GM21619 (cell line): ENCODE measurements around the gene ERG.

ENCODE experiments used
- ATAC-seq: cut with Tn5 transposase; IDR thresholded peaks from one replicate; pipeline ENCODE4 v1.9.1; 2021; ENCODE audit not compliant: unreplicated experiment

Gene ERG

GRCh38 chr21:38438462-38438893 lies 59.8 kb downstream of the ERG start:
- ATAC-seq: no peak

DNA sequence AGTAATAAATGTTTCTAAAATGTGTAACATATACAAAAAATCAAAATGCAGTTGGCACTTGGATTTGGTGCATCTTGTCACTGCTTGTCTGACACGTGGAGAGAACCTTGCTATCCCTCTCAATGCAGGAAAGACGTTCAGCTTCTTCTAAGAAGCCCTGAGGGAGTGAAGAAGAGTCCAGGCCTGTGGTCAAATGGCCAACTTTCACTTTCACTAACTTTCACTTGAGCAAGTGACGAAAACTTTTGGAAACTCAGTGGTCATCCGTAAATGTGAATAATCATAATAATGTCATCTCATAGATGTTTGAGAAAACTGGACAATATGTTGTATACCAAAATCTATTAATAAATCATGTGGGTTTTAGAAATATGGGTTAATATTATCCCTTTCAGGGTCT lies 61.9 kb downstream of the ERG start:
- no peak for ATAC-seq

DNA sequence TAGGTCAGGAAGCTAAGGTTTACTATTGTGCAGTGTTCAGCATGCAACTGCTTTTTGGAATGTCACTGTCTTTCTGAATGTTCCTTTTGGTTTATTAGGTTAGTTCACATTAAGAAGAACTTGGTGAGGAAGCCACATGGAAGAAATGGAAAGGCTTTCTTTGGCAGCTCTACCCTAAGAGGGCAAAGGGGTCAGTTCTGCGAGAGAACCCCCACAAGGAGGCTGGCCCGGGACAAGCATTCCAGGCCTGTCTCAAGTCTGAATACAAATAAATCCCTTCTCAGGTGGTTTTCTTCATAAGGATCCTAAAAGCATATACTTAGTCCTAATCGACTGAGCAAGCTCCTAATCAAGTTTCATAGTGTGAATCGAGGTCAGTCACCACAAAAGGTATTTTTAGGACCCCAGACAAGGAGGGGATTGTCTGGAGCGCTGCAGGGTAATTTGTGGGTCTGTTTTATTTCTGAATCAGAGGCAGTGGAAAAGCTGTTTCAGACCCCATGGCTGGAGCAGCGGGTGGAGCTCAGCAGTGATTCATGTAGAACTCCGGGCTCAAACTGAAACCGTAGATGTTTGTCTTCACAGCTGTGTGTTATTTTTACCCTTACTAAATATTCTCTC lies 63.3 kb downstream of the ERG start:
- ATAC-seq: no peak

GRCh38 chr21:38433471-38433870 lies 64.8 kb downstream of the ERG start:
- no peak for ATAC-seq

- ATAC-seq: no peak
These were observed 67.8 kb downstream of the ERG start for GRCh38 chr21:38430401-38430984.

GRCh38 chr21:38429011-38429410 lies 69.3 kb downstream of the ERG start:
- no peak for ATAC-seq

DNA sequence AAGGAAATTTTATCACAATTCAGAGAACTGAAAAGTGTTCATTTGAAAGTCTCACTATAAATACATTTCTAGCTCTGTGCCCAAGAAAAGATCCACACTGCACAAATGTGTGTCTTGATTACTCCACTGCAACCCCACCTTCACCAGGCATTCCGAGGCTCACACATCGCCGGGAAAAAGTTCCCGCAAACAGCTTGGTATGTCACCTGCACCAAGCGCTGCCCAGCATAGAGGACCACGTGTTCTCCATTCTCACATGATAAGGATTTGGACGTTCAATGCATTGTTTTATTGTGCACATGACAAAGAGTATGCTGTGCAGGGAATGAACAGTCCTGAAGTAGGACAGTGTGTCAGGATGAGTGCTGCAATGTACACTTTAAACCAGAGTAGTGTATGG lies 70.1 kb downstream of the ERG start:
- no peak for ATAC-seq

DNA sequence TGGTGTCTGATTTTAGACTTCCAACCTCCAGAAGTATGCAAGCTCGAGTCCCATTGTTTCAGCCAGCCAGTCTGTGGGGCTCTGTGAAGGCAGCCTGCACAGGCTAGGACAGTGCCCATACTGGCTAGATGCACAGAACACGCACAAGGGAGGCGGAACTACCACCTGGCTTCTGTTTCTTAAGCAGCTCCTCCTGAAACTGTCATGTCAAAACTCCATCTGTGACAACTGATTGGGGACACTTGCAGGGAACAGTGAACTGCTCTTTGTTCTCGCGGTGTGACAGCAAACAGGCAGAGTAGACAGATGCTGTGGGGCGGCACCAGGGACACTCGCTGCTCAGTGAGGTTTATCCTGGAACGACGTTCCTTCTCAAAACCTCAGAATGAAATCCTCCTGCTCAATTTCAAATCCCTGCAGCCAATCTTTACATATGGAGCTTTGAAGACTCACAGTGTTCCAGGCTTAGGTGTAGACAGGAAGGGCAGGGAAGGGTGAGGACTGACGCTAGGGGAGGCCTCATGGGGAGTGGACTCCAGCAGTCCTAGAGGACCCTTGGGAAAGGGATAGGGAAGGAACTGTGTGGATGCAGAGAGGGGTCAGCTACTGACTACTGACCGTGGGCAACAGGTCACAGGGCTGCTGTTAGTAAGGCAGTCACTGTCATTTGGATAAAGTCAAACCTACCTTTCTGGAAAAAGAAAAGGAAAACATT lies 73.8 kb downstream of the ERG start:
- ATAC-seq: no peak

GRCh38 chr21:38422082-38422481 lies 76.2 kb downstream of the ERG start:
- no peak for ATAC-seq

GRCh38 chr21:38420140-38420539 lies 78.1 kb downstream of the ERG start:
- ATAC-seq: no peak

- no peak for ATAC-seq
These were observed 80.6 kb downstream of the ERG start for GRCh38 chr21:38417726-38418125.

- ATAC-seq: no peak
These were observed 81.5 kb downstream of the ERG start for GRCh38 chr21:38416791-38417190.

DNA sequence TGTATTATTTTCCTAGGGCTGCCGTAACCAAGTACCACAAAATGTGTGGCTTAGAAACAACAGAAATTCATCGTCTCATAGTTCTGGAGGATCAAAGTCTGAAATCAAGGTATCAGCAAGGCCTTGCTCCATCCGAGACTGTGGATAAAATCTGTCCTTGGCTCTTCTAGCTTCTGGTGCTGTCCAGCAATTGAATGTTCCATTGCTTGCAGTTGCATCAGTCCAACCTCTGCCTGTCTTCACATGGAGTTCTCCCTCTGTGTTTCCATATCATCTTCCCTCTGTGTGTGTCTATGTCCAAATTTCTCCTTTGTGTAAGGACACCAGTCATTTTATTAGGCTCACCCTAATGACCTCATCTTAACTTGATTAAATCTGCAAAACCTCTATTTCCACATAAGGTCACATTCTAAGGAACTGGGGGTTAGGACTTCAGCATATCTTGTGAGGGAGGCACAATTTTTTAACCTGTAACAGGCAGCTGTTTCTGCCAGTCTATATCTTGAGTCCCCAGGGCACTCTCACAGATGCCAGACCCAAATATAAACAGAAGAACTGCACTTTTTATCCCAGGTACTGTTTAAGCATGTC lies 84.2 kb downstream of the ERG start:
- no peak for ATAC-seq

- no peak for ATAC-seq
These were observed 87.8 kb downstream of the ERG start for GRCh38 chr21:38410466-38410865.

DNA sequence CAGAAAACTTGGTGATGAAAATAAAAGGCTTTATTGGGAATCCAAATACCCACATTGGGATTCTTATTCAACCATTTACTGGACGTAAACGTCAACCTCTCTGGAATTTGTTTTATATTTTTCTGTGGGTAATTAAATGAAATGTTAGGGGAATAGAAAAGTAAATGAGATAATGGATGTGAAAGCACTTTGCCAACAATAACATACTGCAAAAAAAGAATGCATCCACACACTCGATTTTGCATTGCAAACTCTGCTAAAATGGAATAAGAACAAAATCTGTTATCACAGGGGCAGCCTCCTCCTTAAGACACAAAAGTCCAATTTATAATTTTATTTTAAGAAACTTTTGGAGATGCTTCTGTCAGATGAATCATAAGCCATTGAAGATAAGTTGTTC lies 88.4 kb downstream of the ERG start:
- no peak for ATAC-seq

DNA sequence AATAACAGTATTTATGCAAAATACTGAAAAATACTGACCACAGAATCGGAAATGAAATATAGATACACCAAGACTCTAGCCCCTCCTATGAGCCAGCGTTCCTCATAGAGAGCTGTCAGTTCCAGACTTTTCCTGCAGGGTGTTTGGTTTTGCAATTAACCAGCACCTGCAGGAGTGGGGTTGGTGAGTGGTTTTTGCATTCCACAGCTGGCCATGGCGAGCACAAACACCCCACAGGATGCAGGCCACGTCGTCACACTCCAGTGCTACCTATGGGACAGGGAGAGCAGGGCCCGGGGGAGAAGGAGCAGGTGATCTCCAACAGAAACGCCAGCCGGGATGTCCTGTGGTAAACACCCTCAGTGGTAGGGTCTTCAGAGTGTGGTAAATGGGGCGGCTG lies 94.1 kb downstream of the ERG start:
- no peak for ATAC-seq

DNA sequence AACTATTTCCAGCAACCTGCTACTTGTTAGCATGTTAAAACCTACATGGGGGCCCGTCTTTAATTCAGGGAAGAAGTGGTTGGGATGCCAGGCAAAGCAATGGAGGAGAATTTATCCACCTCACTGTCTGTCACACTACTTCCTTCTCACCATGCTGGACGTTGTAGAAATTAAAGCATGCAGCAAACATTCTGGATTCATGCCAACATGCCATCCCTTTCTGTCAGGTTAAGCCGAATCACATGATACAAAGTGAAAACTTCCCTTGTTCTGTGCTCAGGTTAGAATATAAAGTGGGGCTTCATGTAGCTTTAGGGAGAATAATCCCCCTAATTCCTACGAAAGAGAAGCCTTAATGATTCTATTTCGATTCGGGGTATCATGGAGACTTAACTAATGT lies 95.5 kb downstream of the ERG start:
- no peak for ATAC-seq

DNA sequence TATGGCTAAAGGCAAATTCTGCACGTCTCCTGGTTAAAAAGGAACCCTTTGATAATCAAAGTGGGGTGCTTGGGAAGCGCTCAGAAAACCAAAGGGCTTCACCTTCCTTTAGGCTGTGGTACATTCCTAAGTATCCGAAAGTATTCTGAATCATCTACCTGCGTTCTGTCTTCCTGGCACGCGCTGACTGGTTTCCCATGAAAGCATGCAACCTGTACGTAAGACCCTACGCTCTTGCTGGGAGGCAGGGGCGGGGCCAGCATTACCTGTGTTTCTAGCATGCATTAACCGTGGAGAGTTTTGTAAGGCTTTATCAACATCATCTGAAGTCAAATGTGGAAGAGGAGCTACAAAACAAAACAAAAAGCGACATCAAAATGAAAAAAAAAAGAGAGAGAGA lies 96.0 kb downstream of the ERG start:
- no peak for ATAC-seq

DNA sequence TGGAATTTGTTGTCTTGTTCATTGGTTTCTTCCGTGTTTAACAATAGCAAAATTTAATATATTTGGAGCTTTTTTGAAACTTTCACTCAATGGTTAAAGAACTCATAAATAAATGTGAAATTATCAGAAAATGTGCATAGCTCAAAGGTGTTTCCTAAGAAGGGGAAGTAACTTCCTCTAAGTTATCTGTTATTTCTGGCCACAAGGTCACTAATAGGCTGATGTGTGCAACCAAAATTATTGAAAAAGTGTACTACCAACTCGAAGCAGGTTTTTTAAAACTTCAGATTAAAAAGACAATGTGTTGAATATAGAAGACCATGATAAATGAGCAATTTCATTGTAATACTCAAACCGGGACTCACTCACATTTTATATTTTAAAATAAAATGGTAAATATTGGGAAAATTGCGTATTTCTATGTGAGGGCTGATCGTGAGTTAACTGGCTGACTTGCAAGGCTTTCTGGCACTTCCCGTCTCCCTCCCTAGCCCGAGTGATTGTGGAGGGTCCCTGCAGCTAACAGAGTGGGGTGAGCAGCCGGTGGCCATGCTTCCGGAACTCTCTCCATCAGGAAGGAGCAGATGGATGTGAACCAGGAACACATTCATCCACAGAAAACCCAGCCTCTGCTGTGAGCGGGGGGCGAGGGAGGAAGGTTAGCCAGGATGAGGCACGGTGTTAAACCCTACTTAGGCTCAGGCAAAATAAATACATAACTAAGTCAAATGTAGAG lies 96.9 kb downstream of the ERG start:
- no peak for ATAC-seq

- ATAC-seq: no peak
These were observed 97.9 kb downstream of the ERG start for GRCh38 chr21:38400195-38400919.

GRCh38 chr21:38399103-38399502 lies 99.2 kb downstream of the ERG start:
- no peak for ATAC-seq
